GM21528 (cell line): ENCODE data around the gene CEMIP.

Experiments used
- ATAC-seq: cut with Tn5 transposase; IDR thresholded peaks from one replicate; pipeline ENCODE4 v1.9.1; 2021; ENCODE audit warnings: mild to moderate bottlenecking, moderate library complexity; ENCODE audit not compliant: unreplicated experiment, low FRiP score

The CEMIP gene

GRCh38 chr15:80966431-80967197 lies 187.4 kb downstream of the CEMIP start:
- no peak for ATAC-seq

DNA sequence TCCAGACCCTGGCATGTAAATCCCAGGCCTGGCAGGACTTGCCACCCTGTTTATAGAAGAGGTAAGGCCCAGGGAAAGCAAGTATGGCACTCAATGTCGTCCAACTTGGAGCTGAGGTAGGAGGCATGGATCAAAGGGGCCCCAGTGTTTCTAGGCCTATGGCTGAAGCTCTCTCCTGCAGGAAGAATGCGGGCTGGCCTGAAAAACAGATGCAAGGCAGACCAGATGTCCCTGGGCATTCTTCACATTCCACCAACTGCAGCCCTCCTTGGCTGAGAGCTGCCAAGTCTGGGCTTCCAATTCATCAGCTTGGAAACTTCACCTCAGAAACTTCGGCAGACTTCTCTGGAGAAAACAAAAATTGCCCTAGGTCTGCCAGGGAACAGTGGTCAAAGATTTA lies 188.3 kb downstream of the CEMIP start:
- no peak for ATAC-seq

DNA sequence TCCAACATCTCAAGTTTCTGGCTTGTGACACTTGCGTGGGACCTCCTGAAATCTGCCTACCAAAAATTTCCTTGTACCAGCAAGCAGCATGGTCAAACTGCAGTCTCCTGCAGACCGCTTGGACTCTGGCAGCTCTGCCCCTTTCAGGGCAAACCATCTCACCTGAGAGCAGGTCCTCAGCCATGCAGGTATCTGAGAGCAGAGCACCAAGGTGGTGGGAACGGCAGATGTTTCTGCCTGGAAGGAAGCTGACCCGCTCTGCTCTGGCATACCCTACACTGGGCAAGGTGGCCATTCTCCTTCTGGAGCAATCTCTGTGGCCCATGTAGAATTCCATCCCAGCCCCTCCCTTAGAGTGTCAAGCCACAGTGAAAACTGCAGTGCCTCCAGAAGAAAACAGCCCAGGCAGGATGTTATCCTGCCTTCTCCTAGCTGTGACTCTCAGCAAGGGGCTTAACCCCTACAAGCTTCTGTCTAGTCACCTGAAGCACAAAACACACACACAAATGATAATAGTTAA lies 188.9 kb downstream of the CEMIP start:
- no peak for ATAC-seq

GRCh38 chr15:80969316-80969715 lies 190.1 kb downstream of the CEMIP start:
- ATAC-seq: no peak

DNA sequence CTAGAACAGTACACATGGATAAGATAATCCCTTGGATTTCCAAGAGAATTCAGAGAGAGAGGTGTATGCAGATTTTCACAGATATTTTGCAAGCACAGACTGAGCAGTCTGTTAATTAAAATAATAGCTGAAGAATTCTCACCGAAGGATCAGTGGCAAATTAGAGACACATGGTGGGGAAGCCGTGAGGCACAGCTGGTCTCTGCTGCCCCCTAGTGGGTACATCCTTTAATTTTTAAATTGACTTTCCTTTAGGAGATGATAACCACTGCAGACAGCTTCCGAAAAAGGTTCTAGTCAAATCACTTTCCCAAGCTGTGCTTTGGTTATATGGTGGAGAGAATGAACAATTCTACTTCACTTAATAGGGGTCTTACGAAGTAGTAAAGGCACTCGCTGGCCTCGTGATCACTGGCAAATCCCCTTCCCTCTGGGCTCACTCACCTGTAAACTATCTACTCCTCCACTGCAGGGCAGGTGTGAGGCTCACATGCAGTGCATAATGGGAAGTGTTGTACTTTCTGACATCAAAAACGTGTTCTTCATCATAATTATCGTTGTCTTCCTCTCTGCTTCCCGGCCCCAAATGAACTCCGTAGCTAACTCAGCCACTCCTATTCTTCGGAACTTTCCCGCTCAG lies 191.0 kb downstream of the CEMIP start:
- no peak for ATAC-seq

GRCh38 chr15:80970658-80971057 lies 191.5 kb downstream of the CEMIP start:
- ATAC-seq: no peak

DNA sequence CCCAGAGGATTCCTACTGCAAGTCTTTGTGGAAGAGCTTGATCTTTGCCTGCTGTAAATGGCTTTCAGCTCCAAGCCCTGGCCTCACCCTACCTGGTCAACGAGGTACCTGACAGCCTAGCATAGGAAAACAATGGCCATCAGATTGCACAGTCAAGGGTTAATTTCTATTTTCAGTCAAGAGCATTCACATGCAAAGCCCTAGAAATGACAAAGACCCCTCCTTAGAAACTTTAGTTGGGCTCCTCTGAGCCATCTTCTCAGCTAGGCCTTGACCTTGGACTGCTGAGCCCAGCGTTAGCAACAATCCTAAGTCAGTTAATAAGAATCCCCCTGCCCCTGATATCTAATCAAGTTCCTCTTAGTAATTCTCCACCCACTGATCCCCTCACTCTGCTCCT lies 192.0 kb downstream of the CEMIP start:
- no peak for ATAC-seq

DNA sequence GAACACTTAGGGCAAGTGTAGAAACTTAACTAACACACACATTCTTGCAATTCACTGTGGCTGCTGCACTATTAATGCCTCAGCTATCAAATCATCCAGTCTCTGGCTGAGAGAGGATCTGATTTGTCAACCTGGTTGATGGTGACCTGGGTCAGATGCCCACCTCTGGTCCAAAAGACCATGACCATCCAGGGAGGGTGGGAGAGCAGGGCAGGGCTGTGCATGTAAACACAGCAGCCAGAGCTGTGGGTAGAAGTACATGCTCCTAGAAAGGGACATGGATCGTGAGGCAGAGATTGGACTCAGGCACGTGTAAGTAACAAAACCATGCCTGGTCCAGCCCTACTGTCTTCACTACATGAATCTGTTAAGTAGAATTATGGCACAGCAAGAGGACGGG lies 193.1 kb downstream of the CEMIP start:
- ATAC-seq: no peak

GRCh38 chr15:80974914-80975313 lies 195.7 kb downstream of the CEMIP start:
- no peak for ATAC-seq

DNA sequence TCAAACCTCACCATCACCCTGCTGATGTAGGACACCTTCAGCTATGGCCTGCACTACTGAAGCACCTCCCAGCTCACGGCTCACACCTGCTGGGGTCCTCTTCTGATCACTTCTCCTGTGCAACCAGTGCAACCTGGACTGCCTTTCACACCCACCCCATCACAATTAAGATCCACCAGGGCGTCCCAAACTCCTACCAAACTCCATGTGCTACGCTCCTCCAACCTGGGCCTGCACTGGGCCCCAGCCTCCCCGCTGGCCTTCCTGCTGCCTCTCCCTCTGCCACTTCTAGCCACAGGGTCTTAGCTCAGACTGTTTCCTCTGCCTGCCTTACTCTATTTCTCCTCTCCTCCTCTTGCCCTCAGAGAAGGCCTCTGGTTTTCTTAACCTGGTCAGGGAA lies 197.7 kb downstream of the CEMIP start:
- ATAC-seq: no peak

GRCh38 chr15:80977627-80978036 lies 198.5 kb downstream of the CEMIP start:
- ATAC-seq: no peak

DNA sequence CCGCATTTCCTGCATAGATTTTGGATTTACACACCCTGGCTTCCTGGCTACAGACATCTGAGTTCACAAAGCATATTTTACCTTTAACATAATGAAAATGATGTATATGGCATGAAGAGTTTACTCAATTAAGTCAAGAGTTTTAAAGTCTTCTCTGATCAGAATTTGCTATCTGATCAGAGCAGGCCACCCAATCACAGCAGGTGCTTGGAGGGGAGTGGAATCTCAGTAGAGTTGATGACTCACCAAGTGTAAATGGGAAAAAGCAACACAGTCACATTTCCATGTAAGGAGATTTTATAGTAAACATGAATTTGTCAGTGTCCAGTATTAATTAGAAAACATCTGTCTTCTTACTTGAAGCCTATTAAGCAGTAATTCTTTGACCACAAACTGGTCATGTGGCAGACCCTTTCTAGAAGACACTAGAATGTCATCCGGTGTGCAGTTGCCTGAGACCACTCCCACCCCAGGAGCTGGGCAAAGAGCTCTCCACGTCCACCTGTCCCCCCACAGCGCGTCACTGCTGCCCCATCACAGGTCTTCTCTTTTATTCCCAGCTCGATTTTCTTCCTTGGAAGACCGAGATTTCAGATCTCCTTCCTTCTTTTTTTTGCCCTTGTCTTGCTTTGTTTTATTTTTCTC lies 199.6 kb downstream of the CEMIP start:
- ATAC-seq: no peak

GRCh38 chr15:80979538-80980200 lies 200.5 kb downstream of the CEMIP start:
- no peak for ATAC-seq

- ATAC-seq: no peak
These were observed 203.0 kb downstream of the CEMIP start for GRCh38 chr15:80982205-80982604.

GRCh38 chr15:80982839-80983238 lies 203.7 kb downstream of the CEMIP start:
- ATAC-seq: no peak

DNA sequence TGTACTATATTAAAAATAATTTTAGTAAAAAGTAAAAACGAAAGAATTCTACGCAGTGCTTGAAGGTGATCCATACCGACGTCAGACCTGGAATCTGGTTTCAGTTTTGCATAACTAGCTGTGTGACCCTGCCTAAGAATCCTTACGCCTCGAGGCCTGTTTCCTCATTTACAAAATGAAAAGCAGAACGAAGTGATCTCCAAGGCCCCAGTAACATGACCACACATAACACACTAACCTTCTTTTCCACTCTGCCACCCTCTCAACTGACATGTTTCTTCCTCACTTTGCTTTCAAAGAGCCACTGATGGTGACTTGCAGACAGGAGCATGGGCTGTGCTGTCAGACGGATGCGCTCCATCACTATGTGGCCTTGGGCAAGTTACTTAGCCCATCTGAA lies 205.7 kb downstream of the CEMIP start:
- no peak for ATAC-seq

- no peak for ATAC-seq
These were observed 206.8 kb downstream of the CEMIP start for GRCh38 chr15:80985981-80986380.

- ATAC-seq: no peak
These were observed 207.3 kb downstream of the CEMIP start for GRCh38 chr15:80986487-80986886.

- no peak for ATAC-seq
These were observed 209.1 kb downstream of the CEMIP start for GRCh38 chr15:80988148-80988796.

DNA sequence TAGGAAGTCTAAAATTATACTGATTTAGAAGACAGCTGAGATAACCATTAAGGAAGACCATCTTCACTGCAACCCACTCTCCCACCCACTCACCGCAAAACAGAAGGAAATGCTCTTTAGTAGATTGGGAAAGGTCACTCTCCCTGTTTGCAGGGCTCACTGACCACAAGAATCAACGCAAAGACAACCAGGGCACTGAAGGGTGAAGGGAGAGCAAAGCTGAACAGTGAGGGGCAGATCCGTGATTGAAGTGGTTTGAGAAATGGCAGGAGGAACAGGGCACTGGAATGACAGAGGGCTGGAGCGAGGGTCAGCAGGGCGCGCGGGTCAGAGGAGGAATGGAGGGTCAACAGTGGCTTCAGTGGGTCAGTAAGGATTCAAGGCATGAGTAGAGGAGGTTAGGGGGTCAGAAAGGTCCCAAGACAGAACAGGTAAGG lies 209.9 kb downstream of the CEMIP start:
- no peak for ATAC-seq
